ENCODE results near the gene CFAP54. TPM values are rescaled to one million over a fixed set of nuclear protein-coding genes. Genes with fewer than 3 reads are reported as not detected.
A peak's percentile ranks its signal among the peaks of the same experiment; 100 is the strongest.

Gene CFAP54
- total and polyA plus RNA-seq, 3 experiments from 2014 or later = 0.08 to 0.88 (median 0.66) TPM

- Histone ChIP-seq H3K4me3 (ENCODE audit: low read length) (no peak overlapping the region), H3K4me1 (ENCODE audit: insufficient read depth, low read length) (no peaks in the 10 kb centered on the region), H3K9me3 (ENCODE audit: low read length) (no peaks in the 10 kb centered on the region), H3K27ac (ENCODE audit: low read depth, low read length) (no peak overlapping the region), H3K27me3 (ENCODE audit: insufficient read depth, low read length, poor library complexity, severe bottlenecking) (no peaks in the 10 kb centered on the region), H3K36me3 (ENCODE audit: insufficient read depth, low read length) (no peaks in the 10 kb centered on the region)
- CTCF ChIA-PET = interaction anchor here (1.4 kb wide), 2 partner anchors 11 to 250 kb away, joined by 4 read pairs; no protein-coding TSS in a partner anchor
- Mint-ChIP-seq H3K36me3 (peaks cover 2 to 10% (median 3%) of the 10 kb centered on the region in 3 donors), H3K27ac (peak overlapping the region in 1 of 8 donors; percentile 57), H3K4me1 (no peaks in the 10 kb centered on the region), H3K27me3 (no peaks in the 10 kb centered on the region), H3K9me3 (peaks cover 5 to 9% (median 7%) of the 10 kb centered on the region in 5 donors), H3K4me3 (no peak overlapping the region)
- POLR2A ChIA-PET = no interaction called here
- no peak for DNase-seq
Measured at GRCh38 chr12:96465896-96466295, 23.5 kb upstream of the CFAP54 start.

- H3K27me3 ChIP-seq (ENCODE audit: insufficient read depth, low read length, poor library complexity, severe bottlenecking) = no peaks in the 10 kb centered on the region
- no peak for DNase-seq
- H3K4me1 Mint-ChIP-seq = peaks cover 1 to 3% (median 2%) of the 10 kb centered on the region in 3 donors
- H3K36me3 Mint-ChIP-seq = peaks cover 2 to 10% (median 3%) of the 10 kb centered on the region in 3 donors
- H3K4me1 ChIP-seq (ENCODE audit: insufficient read depth, low read length) = no peaks in the 10 kb centered on the region
- no peaks in the 10 kb centered on the region for H3K27me3 Mint-ChIP-seq
- H3K27ac Mint-ChIP-seq = peak overlapping the region in 2 of 8 donors; percentile 41 to 68
- no peak overlapping the region for H3K4me3 Mint-ChIP-seq
- H3K9me3 ChIP-seq (ENCODE audit: low read length) = no peaks in the 10 kb centered on the region
- no peak overlapping the region for H3K4me3 ChIP-seq (ENCODE audit: low read length)
- H3K36me3 ChIP-seq (ENCODE audit: insufficient read depth, low read length) = no peaks in the 10 kb centered on the region
- no peak overlapping the region for H3K27ac ChIP-seq (ENCODE audit: low read depth, low read length)
- ChIA-PET POLR2A (no interaction called here), CTCF (interaction anchor here (1.4 kb wide), 2 partner anchors 23 to 252 kb away, joined by 3 to 4 read pairs; partner anchors contain the start of gene CFAP54)
- peaks cover 5 to 9% (median 7%) of the 10 kb centered on the region in 5 donors for H3K9me3 Mint-ChIP-seq
Measured at GRCh38 chr12:96466939-96467751, 22.2 kb upstream of the CFAP54 start.

- Histone ChIP-seq H3K4me1 (ENCODE audit: insufficient read depth, low read length) (peaks cover 5% of the 10 kb centered on the region), H3K27ac (ENCODE audit: low read depth, low read length) (no peak overlapping the region), H3K4me3 (ENCODE audit: low read length) (no peak overlapping the region), H3K9me3 (ENCODE audit: low read length) (no peaks in the 10 kb centered on the region), H3K36me3 (ENCODE audit: insufficient read depth, low read length) (no peaks in the 10 kb centered on the region), H3K27me3 (ENCODE audit: insufficient read depth, low read length, poor library complexity, severe bottlenecking) (no peaks in the 10 kb centered on the region)
- H3K9me3 Mint-ChIP-seq = peaks cover 5 to 9% (median 7%) of the 10 kb centered on the region in 5 donors
- H3K4me3 Mint-ChIP-seq = no peak overlapping the region
- peaks cover 2 to 10% (median 3%) of the 10 kb centered on the region in 3 donors for H3K36me3 Mint-ChIP-seq
- peak overlapping the region in 1 of 8 donors; percentile 33 for H3K27ac Mint-ChIP-seq
- ChIA-PET CTCF (interaction anchor here (1.0 kb wide), 1 partner anchor 18 kb away, joined by 3 read pairs; the partner anchor contains the start of gene CFAP54), POLR2A (no interaction called here)
- H3K27me3 Mint-ChIP-seq = no peaks in the 10 kb centered on the region
- peaks cover 18 to 22% (median 20%) of the 10 kb centered on the region in 3 donors for H3K4me1 Mint-ChIP-seq
- no peak for DNase-seq
Measured at GRCh38 chr12:96471368-96472050, 17.9 kb upstream of the CFAP54 start.

- ChIA-PET POLR2A (interaction anchor here (1.0 kb wide), 1 partner anchor 53 kb away, joined by 3 read pairs; no protein-coding TSS in a partner anchor), CTCF (no interaction called here)
- Mint-ChIP-seq H3K27ac (peak overlapping the region in 6 of 8 donors; percentile 26 to 74 (median 55)), H3K9me3 (peaks cover 5 to 9% (median 7%) of the 10 kb centered on the region in 5 donors), H3K36me3 (peaks cover 2 to 10% (median 3%) of the 10 kb centered on the region in 3 donors), H3K27me3 (no peaks in the 10 kb centered on the region), H3K4me1 (peaks cover 18 to 22% (median 20%) of the 10 kb centered on the region in 3 donors), H3K4me3 (peak overlapping the region in 1 of 7 donors; percentile 3)
- Histone ChIP-seq H3K4me1 (ENCODE audit: insufficient read depth, low read length) (peaks cover 5% of the 10 kb centered on the region), H3K4me3 (ENCODE audit: low read length) (no peak overlapping the region), H3K9me3 (ENCODE audit: low read length) (no peaks in the 10 kb centered on the region), H3K27me3 (ENCODE audit: insufficient read depth, low read length, poor library complexity, severe bottlenecking) (no peaks in the 10 kb centered on the region), H3K36me3 (ENCODE audit: insufficient read depth, low read length) (no peaks in the 10 kb centered on the region), H3K27ac (ENCODE audit: low read depth, low read length) (no peak overlapping the region)
- no peak for DNase-seq
Measured at GRCh38 chr12:96472384-96472783, 17.0 kb upstream of the CFAP54 start.

- no peaks in the 10 kb centered on the region for H3K27me3 ChIP-seq (ENCODE audit: insufficient read depth, low read length, poor library complexity, severe bottlenecking)
- peaks cover 5% of the 10 kb centered on the region for H3K4me1 ChIP-seq (ENCODE audit: insufficient read depth, low read length)
- H3K4me3 ChIP-seq (ENCODE audit: low read length) = no peak overlapping the region
- DNase-seq = peak in 3 of 5 donors; percentile 28 to 60 (median 55)
- peaks cover 5 to 9% (median 7%) of the 10 kb centered on the region in 5 donors for H3K9me3 Mint-ChIP-seq
- peak overlapping the region in 6 of 7 donors; percentile 11 to 63 (median 40) for H3K4me3 Mint-ChIP-seq
- H3K27ac ChIP-seq (ENCODE audit: low read depth, low read length) = no peak overlapping the region
- CTCF ChIA-PET = no interaction called here
- peak overlapping the region in 7 of 8 donors; percentile 18 to 96 (median 74) for H3K27ac Mint-ChIP-seq
- H3K27me3 Mint-ChIP-seq = peaks cover 0 to 2% of the 10 kb centered on the region in 2 donors
- POLR2A ChIA-PET = interaction anchor here (0.6 to 1.0 kb wide), 2 partner anchors 54 to 271 kb away, joined by 3 read pairs; no protein-coding TSS in a partner anchor
- H3K36me3 ChIP-seq (ENCODE audit: insufficient read depth, low read length) = no peaks in the 10 kb centered on the region
- H3K9me3 ChIP-seq (ENCODE audit: low read length) = no peaks in the 10 kb centered on the region
- peaks cover 2 to 10% (median 3%) of the 10 kb centered on the region in 3 donors for H3K36me3 Mint-ChIP-seq
- H3K4me1 Mint-ChIP-seq = peaks cover 18 to 22% (median 20%) of the 10 kb centered on the region in 3 donors
Measured at GRCh38 chr12:96473394-96474093, 15.8 kb upstream of the CFAP54 start.

- peaks cover 5% of the 10 kb centered on the region for H3K4me1 ChIP-seq (ENCODE audit: insufficient read depth, low read length)
- no peaks in the 10 kb centered on the region for H3K36me3 ChIP-seq (ENCODE audit: insufficient read depth, low read length)
- H3K4me3 ChIP-seq (ENCODE audit: low read length) = no peak overlapping the region
- ChIA-PET POLR2A (no interaction called here), CTCF (no interaction called here)
- H3K4me1 Mint-ChIP-seq = peaks cover 18 to 22% (median 20%) of the 10 kb centered on the region in 3 donors
- H3K9me3 Mint-ChIP-seq = peaks cover 5 to 9% (median 7%) of the 10 kb centered on the region in 5 donors
- DNase-seq = no peak
- H3K27ac Mint-ChIP-seq = peak overlapping the region in 5 of 8 donors; percentile 4 to 94 (median 64)
- no peaks in the 10 kb centered on the region for H3K27me3 ChIP-seq (ENCODE audit: insufficient read depth, low read length, poor library complexity, severe bottlenecking)
- H3K4me3 Mint-ChIP-seq = peak overlapping the region in 1 of 7 donors; percentile 2
- peaks cover 2 to 6% (median 3%) of the 10 kb centered on the region in 3 donors for H3K36me3 Mint-ChIP-seq
- no peak overlapping the region for H3K27ac ChIP-seq (ENCODE audit: low read depth, low read length)
- H3K9me3 ChIP-seq (ENCODE audit: low read length) = no peaks in the 10 kb centered on the region
- peaks cover 0 to 2% of the 10 kb centered on the region in 2 donors for H3K27me3 Mint-ChIP-seq
Measured at GRCh38 chr12:96474206-96474605, 15.2 kb upstream of the CFAP54 start.

- no peaks in the 10 kb centered on the region for H3K36me3 Mint-ChIP-seq
- ChIA-PET POLR2A (no interaction called here), CTCF (interaction anchor here (1.5 kb wide), 1 partner anchor 39 kb away, joined by 4 read pairs; no protein-coding TSS in a partner anchor)
- DNase-seq = no peak
- peaks cover 13 to 15% (median 15%) of the 10 kb centered on the region in 3 donors for H3K4me1 Mint-ChIP-seq
- Histone ChIP-seq H3K9me3 (ENCODE audit: low read length) (no peaks in the 10 kb centered on the region), H3K4me3 (ENCODE audit: low read length) (no peak overlapping the region), H3K27ac (ENCODE audit: low read depth, low read length) (no peak overlapping the region), H3K27me3 (ENCODE audit: insufficient read depth, low read length, poor library complexity, severe bottlenecking) (no peaks in the 10 kb centered on the region), H3K4me1 (ENCODE audit: insufficient read depth, low read length) (peaks cover 5% of the 10 kb centered on the region), H3K36me3 (ENCODE audit: insufficient read depth, low read length) (no peaks in the 10 kb centered on the region)
- H3K9me3 Mint-ChIP-seq = no peaks in the 10 kb centered on the region
- no peak overlapping the region for H3K4me3 Mint-ChIP-seq
- H3K27me3 Mint-ChIP-seq = peaks cover 0 to 2% of the 10 kb centered on the region in 2 donors
- no peak overlapping the region for H3K27ac Mint-ChIP-seq
Measured at GRCh38 chr12:96478011-96478410, 11.4 kb upstream of the CFAP54 start.

All from CD8-positive, alpha-beta memory T cell (primary cell).